Dendritic cell treated with granulocyte-macrophage colony-stimulating factor and Interleukin-4, amounts not matched to agents 40 ng/mL and 50 ng/mL, for 4 days (primary cell): ENCODE results near the gene TMEM209.
"Not testable (repeated sequence)": the region's sequence is repeated elsewhere in the genome, so short reads cannot be mapped to it uniquely, and the experiment has no call there.

Source experiments
- H3K27ac Mint-ChIP-seq: one replicate; pipeline ENCODE4 v1.8.0; 2022; ENCODE audit warnings: mild to moderate bottlenecking, mixed read lengths
- H3K27me3 Mint-ChIP-seq: one replicate; pipeline ENCODE4 v1.8.0; 2022; ENCODE audit warnings: mild to moderate bottlenecking, mixed read lengths
- H3K36me3 Mint-ChIP-seq: one replicate; pipeline ENCODE4 v1.8.0; 2022; ENCODE audit warnings: low read depth, mixed read lengths
- H3K4me1 Mint-ChIP-seq: one replicate; pipeline ENCODE4 v1.8.0; 2022; ENCODE audit warnings: low read depth, mixed read lengths
- H3K4me3 Mint-ChIP-seq: one replicate; pipeline ENCODE4 v1.8.0; 2022; ENCODE audit warnings: mild to moderate bottlenecking, moderate library complexity, mixed read lengths
- H3K9me3 Mint-ChIP-seq: one replicate; pipeline ENCODE4 v1.8.0; 2022; ENCODE audit warnings: mixed read lengths
- intact Hi-C: fragments of 100-400 bp; cut with micrococcal nuclease; formaldehyde crosslinking; loops from one replicate; pipeline ENCODE4 v1.15.0; 2022

The TMEM209 gene

DNA sequence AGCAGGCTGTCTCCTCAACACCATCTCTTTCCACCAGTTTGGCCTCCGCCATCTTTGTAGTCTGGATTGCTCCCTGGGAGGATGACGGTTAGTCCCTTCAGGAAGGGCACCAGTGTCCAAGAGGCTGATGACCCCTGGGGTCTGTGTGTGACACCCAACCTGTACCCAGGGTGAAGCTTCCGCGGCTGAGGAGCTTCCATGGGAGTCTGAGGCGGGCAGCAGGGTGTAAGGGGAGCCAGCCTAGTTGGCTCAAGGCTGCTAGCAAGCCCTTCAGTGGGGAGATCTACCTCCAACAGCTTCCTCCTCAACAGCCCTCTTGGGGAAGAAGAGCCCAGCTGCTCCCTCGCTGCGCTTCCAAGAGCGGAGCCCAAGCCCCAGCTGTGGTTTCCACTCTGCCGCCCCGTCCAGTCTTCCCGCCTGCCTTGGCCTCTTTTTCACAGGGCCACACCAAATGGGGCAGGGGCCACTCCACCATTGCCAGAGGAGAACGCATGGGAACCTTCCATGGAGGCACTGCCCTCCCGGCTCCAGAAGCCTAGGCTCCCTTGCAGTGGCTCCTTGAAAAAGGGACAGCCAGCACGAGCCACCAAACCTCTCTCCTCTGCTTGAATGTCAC is 57.4 kb downstream of the TMEM209 start:
- no peaks in the 10 kb centered on the region for H3K36me3 Mint-ChIP-seq
- no peak overlapping the region for H3K27ac Mint-ChIP-seq
- peaks cover 6% of the 10 kb centered on the region for H3K4me1 Mint-ChIP-seq
- H3K27me3 Mint-ChIP-seq: no peaks in the 10 kb centered on the region
- H3K4me3 Mint-ChIP-seq: no peak overlapping the region
- intact Hi-C loops: no loop called here
- no peaks in the 10 kb centered on the region for H3K9me3 Mint-ChIP-seq

DNA sequence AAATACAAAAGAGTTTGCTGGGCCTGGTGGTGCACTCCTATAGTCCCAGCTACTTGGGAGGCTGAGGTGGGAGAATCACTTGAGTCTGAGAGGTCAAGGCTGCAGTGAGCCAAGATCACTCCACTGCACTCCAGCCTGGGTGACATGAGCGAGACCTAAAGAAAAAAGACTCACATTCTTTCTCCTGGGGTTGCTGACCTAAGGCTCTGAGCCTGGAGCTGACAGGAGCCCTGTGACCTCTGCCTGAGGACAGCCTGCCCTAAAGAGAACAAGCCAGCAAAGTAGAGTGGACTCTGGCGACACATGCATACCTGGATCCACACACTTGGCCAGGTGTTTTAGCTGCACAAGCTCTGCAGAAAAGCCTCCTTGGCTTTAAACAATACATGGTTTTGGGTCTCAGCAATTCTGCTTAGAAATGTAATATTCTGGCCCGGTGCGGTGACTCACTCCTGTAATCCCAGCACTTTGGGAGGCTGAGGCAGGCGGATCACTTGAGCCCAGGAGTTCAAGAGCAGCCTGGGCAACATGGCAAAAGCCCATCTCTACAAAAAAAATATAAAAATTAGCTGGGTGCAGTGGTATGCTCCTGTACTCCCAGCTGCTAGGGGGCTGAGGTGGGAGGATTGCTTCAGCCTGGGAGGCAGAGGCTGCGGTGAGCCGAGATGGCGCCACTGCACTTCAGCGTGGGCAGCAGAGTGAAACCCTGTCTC is 58.4 kb downstream of the TMEM209 start:
- no peaks in the 10 kb centered on the region for H3K27me3 Mint-ChIP-seq
- no peaks in the 10 kb centered on the region for H3K36me3 Mint-ChIP-seq
- intact Hi-C loops: no loop called here
- no peak overlapping the region for H3K4me3 Mint-ChIP-seq
- H3K27ac Mint-ChIP-seq: no peak overlapping the region
- no peaks in the 10 kb centered on the region for H3K9me3 Mint-ChIP-seq
- H3K4me1 Mint-ChIP-seq: peaks cover 7% of the 10 kb centered on the region

DNA sequence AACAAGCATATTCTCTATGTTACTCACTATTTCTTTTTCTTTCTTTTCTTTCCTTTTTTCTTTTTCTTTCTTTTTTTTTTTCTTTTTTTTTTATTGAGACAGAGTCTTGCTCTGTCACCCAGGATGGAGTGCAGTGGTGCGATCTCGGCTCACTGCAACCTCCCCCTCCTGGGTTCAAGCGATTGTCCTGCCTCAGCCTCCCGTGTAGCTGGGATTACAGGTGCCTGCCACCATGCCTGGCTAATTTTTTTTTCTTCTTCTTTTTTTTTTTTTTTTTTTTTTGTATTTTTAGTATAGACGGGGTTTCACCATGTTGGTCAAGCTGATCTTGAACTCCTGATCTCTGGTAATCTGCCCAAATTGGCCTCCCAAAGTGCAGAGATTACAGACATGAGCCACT is 59.1 kb downstream of the TMEM209 start:
- intact Hi-C loops, H3K27me3 Mint-ChIP-seq, H3K4me3 Mint-ChIP-seq, H3K27ac Mint-ChIP-seq, H3K9me3 Mint-ChIP-seq, H3K36me3 Mint-ChIP-seq: not testable (repeated sequence)
- H3K4me1 Mint-ChIP-seq: peaks cover 14% of the 10 kb centered on the region

- H3K27me3 Mint-ChIP-seq: peaks cover 3% of the 10 kb centered on the region
Measured at GRCh38 chr7:130145424-130146100, 59.6 kb downstream of the TMEM209 start.

DNA sequence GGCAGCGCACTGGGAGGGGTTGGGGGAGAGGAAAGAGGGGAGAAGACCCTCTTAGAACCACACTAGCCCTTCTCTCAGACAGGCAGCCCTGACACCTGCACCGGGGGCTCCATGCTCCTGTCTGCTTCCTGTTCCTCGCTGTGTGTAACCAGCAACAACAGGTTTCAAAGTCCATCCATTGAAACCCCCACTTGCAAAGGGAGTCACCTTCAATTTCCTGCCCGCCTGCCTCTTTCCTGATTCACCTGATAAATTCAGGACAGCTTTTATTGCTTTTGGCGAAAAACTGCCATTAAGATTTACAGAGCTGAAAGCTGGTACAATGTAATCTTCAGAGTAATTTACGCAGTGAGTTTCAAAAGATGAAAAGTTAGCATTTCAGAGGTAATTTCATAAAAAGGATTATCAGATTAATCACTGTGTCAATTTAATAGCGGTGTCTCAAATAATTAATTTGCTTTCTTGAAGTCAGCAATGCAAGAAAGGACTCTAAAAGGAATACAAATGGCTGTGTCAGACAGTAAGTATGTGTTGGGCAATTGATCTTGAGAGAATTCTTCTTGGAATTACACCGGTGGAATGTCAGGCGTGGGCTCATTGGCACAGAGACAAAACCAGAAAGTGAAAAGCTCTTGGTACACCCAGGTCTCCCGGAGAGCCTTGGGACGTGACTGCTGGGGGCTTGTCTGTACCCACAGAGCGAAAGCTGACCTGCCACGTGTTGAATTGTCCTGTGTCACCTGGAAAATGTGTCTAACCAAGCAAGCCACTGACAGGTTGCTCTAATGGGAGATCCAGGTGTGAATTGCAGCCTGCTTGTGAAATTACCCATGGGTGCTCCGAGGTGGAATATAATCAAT is 60.7 kb downstream of the TMEM209 start:
- intact Hi-C loops: no loop called here
- no peak overlapping the region for H3K4me3 Mint-ChIP-seq
- peaks cover 10% of the 10 kb centered on the region for H3K36me3 Mint-ChIP-seq
- no peak overlapping the region for H3K27ac Mint-ChIP-seq
- H3K4me1 Mint-ChIP-seq: peaks cover 16% of the 10 kb centered on the region
- peaks cover 3% of the 10 kb centered on the region for H3K27me3 Mint-ChIP-seq
- H3K9me3 Mint-ChIP-seq: no peaks in the 10 kb centered on the region

More at GRCh38 chr7:130145424-130146100, 59.6 kb downstream of the TMEM209 start:
- H3K9me3 Mint-ChIP-seq: no peaks in the 10 kb centered on the region
- H3K36me3 Mint-ChIP-seq: no peaks in the 10 kb centered on the region
- intact Hi-C loops: no loop called here
- no peak overlapping the region for H3K27ac Mint-ChIP-seq
- no peak overlapping the region for H3K4me3 Mint-ChIP-seq
- H3K4me1 Mint-ChIP-seq: peaks cover 20% of the 10 kb centered on the region

DNA sequence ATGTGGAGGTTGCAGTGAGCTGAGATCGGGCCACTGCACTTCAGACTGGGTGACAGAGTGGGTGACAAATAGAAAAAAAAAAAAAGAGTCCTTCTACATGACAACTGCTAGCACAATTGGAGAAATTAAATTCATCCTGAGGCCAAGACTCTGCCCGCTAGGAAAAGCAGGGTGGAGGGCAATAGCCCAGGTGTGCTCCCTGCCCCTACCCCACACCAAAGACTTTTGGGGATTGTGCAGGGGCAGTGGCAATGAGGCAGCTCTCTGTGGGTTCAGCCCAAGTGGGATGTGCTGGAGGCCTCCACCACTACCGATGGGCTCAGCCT is 61.3 kb downstream of the TMEM209 start:
- H3K4me1 Mint-ChIP-seq: peaks cover 14% of the 10 kb centered on the region
- intact Hi-C loops: no loop called here
- peaks cover 16% of the 10 kb centered on the region for H3K36me3 Mint-ChIP-seq
- no peak overlapping the region for H3K27ac Mint-ChIP-seq
- H3K27me3 Mint-ChIP-seq: peaks cover 3% of the 10 kb centered on the region
- H3K9me3 Mint-ChIP-seq: no peaks in the 10 kb centered on the region
- no peak overlapping the region for H3K4me3 Mint-ChIP-seq

GRCh38 chr7:130143334-130143732 is 61.9 kb downstream of the TMEM209 start:
- Mint-ChIP-seq H3K4me1 (peaks cover 14% of the 10 kb centered on the region), H3K27me3 (peaks cover 3% of the 10 kb centered on the region), H3K27ac (no peak overlapping the region), H3K36me3 (peaks cover 22% of the 10 kb centered on the region), H3K9me3 (no peaks in the 10 kb centered on the region), H3K4me3 (no peak overlapping the region)
- intact Hi-C loops: no loop called here

DNA sequence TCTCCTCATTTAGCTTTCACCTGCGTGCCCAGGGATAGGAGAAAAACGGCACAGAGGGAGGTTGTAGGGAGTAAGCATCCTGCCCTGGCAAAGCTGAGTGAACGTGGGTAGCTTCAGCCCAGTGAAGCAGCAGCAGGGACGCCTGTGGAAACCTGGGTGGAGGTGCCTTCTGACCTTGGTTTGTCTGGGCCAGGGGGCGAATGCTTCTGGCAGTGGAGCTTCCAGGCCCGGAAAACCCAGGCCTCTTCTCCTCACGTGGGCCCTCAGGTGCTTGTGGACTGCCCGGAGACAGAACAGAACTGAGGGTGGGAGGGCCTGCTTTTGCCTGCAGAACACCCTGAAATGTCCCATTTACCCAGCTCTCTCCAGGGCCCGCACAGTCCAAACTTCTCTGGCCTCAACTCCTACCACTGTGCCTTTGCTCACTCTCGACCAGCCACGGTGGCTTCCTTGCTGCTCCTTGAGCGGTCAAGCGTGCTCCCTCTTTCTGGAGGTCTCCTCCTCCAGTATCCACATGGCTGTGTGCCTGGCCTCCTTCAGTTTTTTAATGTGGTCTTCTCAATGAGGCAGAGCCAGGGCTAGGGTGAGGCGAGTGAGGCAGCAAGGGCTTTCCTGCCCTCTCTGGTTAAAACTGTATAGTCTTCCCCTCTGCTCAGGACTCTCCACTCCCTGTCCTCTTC is 62.4 kb downstream of the TMEM209 start:
- no peak overlapping the region for H3K27ac Mint-ChIP-seq

GRCh38 chr7:130141884-130142653 is 63.1 kb downstream of the TMEM209 start:
- Mint-ChIP-seq H3K36me3 (peaks cover 34% of the 10 kb centered on the region), H3K27ac (peak overlapping the region; percentile 80)
- intact Hi-C loops: no loop called here

More for the DNA sequence above, 62.4 kb downstream of the TMEM209 start:
- Mint-ChIP-seq H3K4me1 (peaks cover 14% of the 10 kb centered on the region), H3K9me3 (no peaks in the 10 kb centered on the region), H3K36me3 (peaks cover 27% of the 10 kb centered on the region), H3K4me3 (no peak overlapping the region), H3K27me3 (peaks cover 3% of the 10 kb centered on the region)
- intact Hi-C loops: no loop called here

GRCh38 chr7:130141161-130141883 is 63.9 kb downstream of the TMEM209 start:
- H3K27me3 Mint-ChIP-seq: peaks cover 3% of the 10 kb centered on the region
- peaks cover 14% of the 10 kb centered on the region for H3K4me1 Mint-ChIP-seq
- H3K36me3 Mint-ChIP-seq: peaks cover 37% of the 10 kb centered on the region
- peak overlapping the region; percentile 79 for H3K4me3 Mint-ChIP-seq
- no peaks in the 10 kb centered on the region for H3K9me3 Mint-ChIP-seq
- H3K27ac Mint-ChIP-seq: peak overlapping the region; percentile 80
- intact Hi-C loops: no loop called here

More at GRCh38 chr7:130141884-130142653, 63.1 kb downstream of the TMEM209 start:
- Mint-ChIP-seq H3K4me3 (peak overlapping the region; percentile 79), H3K27me3 (peaks cover 3% of the 10 kb centered on the region), H3K4me1 (peaks cover 14% of the 10 kb centered on the region), H3K9me3 (no peaks in the 10 kb centered on the region)

DNA sequence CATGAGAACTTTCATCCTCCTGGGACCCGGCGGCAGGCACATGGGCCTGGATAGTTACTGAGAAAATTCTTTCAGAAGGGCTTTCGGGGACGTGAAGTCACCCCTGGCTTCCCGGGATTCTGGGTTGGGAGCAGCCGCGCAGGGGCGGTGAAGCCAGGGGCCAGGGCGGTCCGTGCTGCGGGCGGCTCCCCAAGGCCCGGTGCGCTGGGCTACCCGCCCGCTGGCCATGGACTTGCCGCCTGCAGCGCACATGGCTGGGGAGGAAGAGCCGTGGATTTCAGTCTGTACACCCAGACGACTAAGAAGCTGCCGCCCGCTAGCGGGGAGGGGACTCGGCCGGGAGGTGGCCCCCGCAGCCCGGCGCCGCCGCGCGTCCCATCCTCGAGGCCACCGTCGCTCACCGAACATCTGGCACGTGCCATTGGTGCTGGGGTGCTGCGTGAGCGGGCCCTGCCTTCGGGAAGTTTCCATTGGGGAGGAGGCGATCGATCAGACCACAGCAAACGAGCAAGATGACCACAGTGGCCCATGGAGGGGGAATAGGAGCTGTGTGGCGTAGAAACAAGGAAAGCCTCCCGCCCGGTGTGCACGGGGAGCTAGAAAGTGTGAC is 64.5 kb downstream of the TMEM209 start:
- intact Hi-C loops: no loop called here
- H3K36me3 Mint-ChIP-seq: peaks cover 44% of the 10 kb centered on the region
- peak overlapping the region; percentile 79 for H3K4me3 Mint-ChIP-seq
- no peaks in the 10 kb centered on the region for H3K9me3 Mint-ChIP-seq
- peaks cover 3% of the 10 kb centered on the region for H3K27me3 Mint-ChIP-seq
- peak overlapping the region; percentile 80 for H3K27ac Mint-ChIP-seq
- peaks cover 14% of the 10 kb centered on the region for H3K4me1 Mint-ChIP-seq
